GM10266 (cell line): ENCODE data around the gene PTPN13.

ENCODE experiments used
- DNase-seq: peaks from one replicate; pipeline ENCODE4 v3.0.0; 2012; ENCODE audit errors: extremely low spot score
- CTCF ChIP-seq: IDR thresholded peaks from 2 replicates; pipeline ENCODE4 v1.5.1; 2012; ENCODE audit warnings: mild to moderate bottlenecking, low read depth; ENCODE audit not compliant: control insufficient read depth, insufficient read depth; ENCODE audit errors: missing control alignments

PTPN13 gene

GRCh38 chr4:86603311-86603885 is 9.3 kb downstream of the PTPN13 start:
- no peak for TF ChIP-seq CTCF
- no peak for DNase-seq

- TF ChIP-seq CTCF: no peak
- no peak for DNase-seq
These were observed 12.7 kb downstream of the PTPN13 start for GRCh38 chr4:86606809-86607208.

- TF ChIP-seq CTCF: no peak
- DNase-seq: no peak
These were observed 14.8 kb downstream of the PTPN13 start for GRCh38 chr4:86608757-86609375.

GRCh38 chr4:86611757-86612156 is 17.6 kb downstream of the PTPN13 start:
- no peak for TF ChIP-seq CTCF
- no peak for DNase-seq

GRCh38 chr4:86613734-86614133 is 19.6 kb downstream of the PTPN13 start:
- DNase-seq: no peak
- no peak for TF ChIP-seq CTCF

GRCh38 chr4:86614865-86615264 is 20.8 kb downstream of the PTPN13 start:
- DNase-seq: no peak
- TF ChIP-seq CTCF: no peak

- no peak for TF ChIP-seq CTCF
- DNase-seq: no peak
These were observed 21.4 kb downstream of the PTPN13 start for GRCh38 chr4:86615501-86615900.
